Esophagus muscularis mucosa (tissue), 4 donors: ENCODE results near the gene USHBP1. TPM values are rescaled to one million over a fixed set of nuclear protein-coding genes. Genes with fewer than 3 reads are reported as not detected.

ENCODE experiments used
- DNase-seq: peaks from one replicate; pipeline ENCODE4 v3.0.0-alpha.2; 2017; ENCODE audit errors: extremely low spot score
- H3K27ac ChIP-seq, 4 donors: fragments of 200-600 bp; sonication (generic); replicated peaks in 1 of 4; 1 replicate in 3 of 4; 2 replicates in 1 of 4; pipeline ENCODE4 v1.5.1; 2016 to 2019; ENCODE audit warnings: mild to moderate bottlenecking in 1 of 4
- H3K27me3 ChIP-seq, 4 donors: fragments of 200-600 bp; sonication (generic); one replicate each; pipeline versions ENCODE4 v1.5.1 to v1.6.0; 2016 to 2019
- H3K36me3 ChIP-seq, 4 donors: fragments of 200-600 bp; sonication (generic); one replicate each; pipeline ENCODE4 v1.5.1; 2016 to 2019
- H3K4me1 ChIP-seq, 4 donors: fragments of 200-600 bp; sonication (generic); one replicate each; pipeline ENCODE4 v1.5.1; 2016 to 2019
- H3K4me3 ChIP-seq, 4 donors: fragments of 200-600 bp; sonication (generic); 1 replicate in 2 of 4; 2 replicates in 2 of 4; pipeline ENCODE4 v1.5.1; 2016 to 2019; ENCODE audit warnings: mild to moderate bottlenecking in 4 of 4, moderate library complexity in 1 of 4
- H3K9me3 ChIP-seq, 4 donors: fragments of 200-600 bp; sonication (generic); 1 replicate in 3 of 4; 2 replicates in 1 of 4; pipeline ENCODE4 v1.5.1; 2016 to 2019
- CTCF ChIP-seq, 3 experiments: fragments of 200-600 bp in 2 of 3; fragments of 450-650 bp in 1 of 3; sonication (generic) in 2 of 3; IDR thresholded peaks; one replicate each; pipeline ENCODE4 v1.5.1; 2017 to 2019; ENCODE audit warnings: antibody characterized with exemption in 3 of 3, mild to moderate bottlenecking in 2 of 3, moderate library complexity in 1 of 3
- EP300 ChIP-seq: sonication (generic); formaldehyde crosslinking; IDR thresholded peaks from one replicate; pipeline ENCODE4 v1.6.1; 2017; ENCODE audit warnings: antibody characterized with exemption
- POLR2A ChIP-seq: fragments of 450-650 bp; IDR thresholded peaks from one replicate; pipeline ENCODE4 v1.6.1; 2017; ENCODE audit warnings: antibody characterized with exemption, moderate library complexity, mild to moderate bottlenecking, low read depth
- POLR2AphosphoS5 ChIP-seq, 2 donors: sonication (generic); formaldehyde crosslinking; IDR thresholded peaks; one replicate each; pipeline ENCODE4 v1.6.1; 2017; ENCODE audit warnings: antibody characterized with exemption in 2 of 2
- WGBS: methylation state at CpG from one replicate; pipeline ENCODE4 v1.1.5; 2018; 5-methylcytosine and 5-hydroxymethylcytosine counted together
- intact Hi-C: fragments of 100-400 bp; cut with DNase I; formaldehyde crosslinking; loops from one replicate; pipeline ENCODE4 v1.15.1; 2023
- total RNA-seq, 4 donors: library from RNA; depleted of rRNA; stranded (reverse); fragments of >200 nt; gene quantifications; one replicate each; pipeline versions ENCODE4 v1.1.0 to v1.2.1, GENCODE V29; 2016

USHBP1 gene
- total RNA-seq, 4 donors from 2014 or later, result 2.2 to 12.0 (median 6.3) TPM

GRCh38 chr19:17248011-17248776 lies 16.4 kb downstream of the USHBP1 start:
- no peak for TF ChIP-seq POLR2AphosphoS5 (IDR thresholded peaks at IDR 0.05)
- TF ChIP-seq POLR2A, result no peak
- no peak for TF ChIP-seq EP300
- TF ChIP-seq CTCF (IDR thresholded peaks at IDR 0.05), result no peak
- 76% methylated on average over 13 of the region's 21 CpGs for WGBS
- no peak overlapping the region for H3K4me3 ChIP-seq
- intact Hi-C loops, result no loop called here
- peaks cover 15 to 36% (median 27%) of the 10 kb centered on the region in 4 donors for H3K4me1 ChIP-seq
- DNase-seq, result no peak
- peaks cover 0 to 19% (median 2%) of the 10 kb centered on the region in 4 donors for H3K36me3 ChIP-seq
- H3K27me3 ChIP-seq, result no peaks in the 10 kb centered on the region
- peak overlapping the region in 1 of 4 donors; percentile 14 for H3K27ac ChIP-seq
- no peaks in the 10 kb centered on the region for H3K9me3 ChIP-seq

- 19% methylated on average over 14 of the region's 21 CpGs for WGBS
- peaks cover 28 to 50% (median 40%) of the 10 kb centered on the region in 4 donors for H3K4me1 ChIP-seq
- intact Hi-C loops, result no loop called here
- TF ChIP-seq POLR2AphosphoS5 (IDR thresholded peaks at IDR 0.05) (no peak), CTCF (IDR thresholded peaks at IDR 0.05) (no peak), POLR2A (no peak), EP300 (no peak)
- no peaks in the 10 kb centered on the region for H3K27me3 ChIP-seq
- peak overlapping the region; percentile 76 to 97 (median 90) for H3K4me3 ChIP-seq
- DNase-seq, result no peak
- H3K9me3 ChIP-seq, result no peaks in the 10 kb centered on the region
- H3K36me3 ChIP-seq, result peaks cover 0 to 13% (median 2%) of the 10 kb centered on the region in 4 donors
- H3K27ac ChIP-seq, result peak overlapping the region; percentile 85 to 90 (median 87)
Observed at GRCh38 chr19:17246681-17247425, 17.7 kb downstream of the USHBP1 start.

DNA sequence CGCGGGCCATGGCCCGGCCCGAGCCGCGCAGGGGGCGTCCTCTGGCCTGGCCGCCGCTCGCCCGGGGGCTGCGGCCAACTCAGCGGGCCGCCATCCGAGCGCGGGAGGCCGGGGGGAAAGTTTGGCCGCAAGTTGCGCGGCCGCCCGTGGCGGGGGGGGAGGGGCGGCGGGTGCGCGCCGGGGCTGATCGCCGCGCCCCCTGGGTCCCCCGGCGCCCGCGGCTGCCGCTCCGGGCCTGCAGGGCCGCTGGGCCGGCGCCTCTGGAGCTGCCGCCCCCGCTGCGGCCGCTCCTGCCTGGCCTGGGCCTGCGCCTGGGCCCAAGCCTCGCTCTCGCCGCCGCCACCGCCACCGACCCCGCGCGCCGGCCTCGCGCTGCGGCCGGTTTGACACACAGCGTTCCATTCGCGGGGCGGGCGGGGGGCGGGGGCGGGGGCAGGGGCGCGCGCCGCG lies 19.0 kb downstream of the USHBP1 start, which contains the start of gene NR2F6:
Gene NR2F6 (minus strand): TSS at position 385 of the 450 bp plus-strand sequence. CDS start 699 bp downstream, outside the sequence.
- WGBS, result 0% methylated on average over 3 of the region's 72 CpGs
- intact Hi-C loops, result no loop called here
- H3K4me1 ChIP-seq, result peaks cover 37 to 62% (median 51%) of the 10 kb centered on the region in 4 donors
- H3K27ac ChIP-seq, result peak within 1 kb of the TSS; percentile 85 to 90 (median 87)
- peaks cover 0 to 7% (median 3%) of the 10 kb centered on the region in 4 donors for H3K36me3 ChIP-seq
- TF ChIP-seq EP300 (no peak), CTCF (IDR thresholded peaks at IDR 0.05) (no peak), POLR2AphosphoS5 (IDR thresholded peaks at IDR 0.05) (peak in 1 of 2 donors; percentile 76)
- H3K27me3 ChIP-seq, result no peaks in the 10 kb centered on the region
- peak within 1 kb of the TSS; percentile 76 to 97 (median 90) for H3K4me3 ChIP-seq
- no peaks in the 10 kb centered on the region for H3K9me3 ChIP-seq
- no peak for DNase-seq

DNA sequence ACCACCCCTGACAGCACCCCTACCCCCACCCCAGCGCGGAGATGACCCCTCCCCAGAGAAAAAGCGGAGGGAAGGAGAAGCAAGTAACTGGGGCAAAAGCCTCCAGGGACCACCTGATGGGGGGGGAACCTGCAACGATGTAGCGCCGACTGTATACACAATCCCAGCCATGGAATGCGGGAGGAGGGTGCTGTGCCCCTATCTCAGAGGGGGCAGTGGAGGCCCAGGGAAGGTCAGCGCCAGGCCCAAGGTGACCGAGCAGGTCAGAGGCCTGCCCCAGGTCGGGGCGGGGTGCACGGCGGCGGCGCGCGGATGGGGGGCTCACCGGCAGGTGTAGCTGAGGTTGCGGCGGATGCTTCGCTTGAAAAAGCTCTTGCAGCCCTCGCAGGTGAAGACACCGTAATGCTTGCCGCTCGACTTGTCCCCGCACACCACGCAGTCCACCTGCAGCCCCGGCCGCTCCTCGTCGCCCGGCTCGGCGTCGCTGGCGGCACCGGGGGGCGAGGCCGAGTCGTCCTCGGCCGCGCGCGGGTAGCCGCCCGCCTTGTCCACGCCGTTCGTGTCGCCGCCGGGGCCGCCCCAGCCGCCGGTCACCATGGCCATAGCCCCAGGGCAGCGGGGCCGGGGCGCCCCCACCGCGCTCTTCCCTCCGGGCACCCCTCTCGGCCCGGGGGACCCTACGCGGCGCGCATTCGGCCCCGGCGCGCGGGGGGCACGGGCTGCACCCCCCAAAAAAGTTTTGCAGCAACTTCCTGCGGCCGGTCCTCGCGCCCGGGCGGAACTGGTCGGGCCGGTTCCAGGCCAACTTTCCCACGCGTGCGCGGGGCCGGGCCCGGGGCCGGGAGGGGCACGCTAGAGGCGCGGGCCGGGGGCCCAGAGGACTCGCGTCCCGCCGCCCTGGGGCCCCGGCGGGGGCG lies 19.7 kb downstream of the USHBP1 start:
- Histone ChIP-seq H3K4me1 (peaks cover 37 to 67% (median 53%) of the 10 kb centered on the region in 4 donors), H3K27ac (peak overlapping the region; percentile 82 to 90 (median 87)), H3K9me3 (no peaks in the 10 kb centered on the region), H3K4me3 (peak overlapping the region; percentile 76 to 97 (median 90)), H3K27me3 (no peaks in the 10 kb centered on the region), H3K36me3 (peaks cover 0 to 11% (median 8%) of the 10 kb centered on the region in 4 donors)
- DNase-seq, result no peak
- 3% methylated on average over 14 of the region's 100 CpGs for WGBS
- no peak for TF ChIP-seq POLR2AphosphoS5 (IDR thresholded peaks at IDR 0.05)
- intact Hi-C loops, result no loop called here
